ES-I3 (cell line): ENCODE data around the gene PPFIA2.

Experiments used
- H3K36me3 ChIP-seq: 2 replicates; pipeline ENCODE4 v1.6.1; 2013; ENCODE audit warnings: mild to moderate bottlenecking, low read length, control low read depth, moderate library complexity; ENCODE audit not compliant: insufficient read depth
- H3K4me1 ChIP-seq: 2 replicates; pipeline ENCODE4 v1.6.1; 2013; ENCODE audit warnings: mild to moderate bottlenecking, control low read depth, low read length; ENCODE audit not compliant: insufficient read depth
- H3K9ac ChIP-seq: 2 replicates; pipeline ENCODE4 v1.6.1; 2013; ENCODE audit warnings: low read depth, mild to moderate bottlenecking, low read length, moderate library complexity
- H3K9me3 ChIP-seq: 2 replicates; pipeline ENCODE4 v1.6.1; 2013; ENCODE audit warnings: mild to moderate bottlenecking, low read length, moderate library complexity; ENCODE audit not compliant: control insufficient read depth, insufficient read depth

Gene PPFIA2

GRCh38 chr12:81492131-81492720 is 266.9 kb downstream of the PPFIA2 start:
- H3K36me3 ChIP-seq, result no peaks in the 10 kb centered on the region
- no peak overlapping the region for H3K9ac ChIP-seq
- H3K4me1 ChIP-seq, result no peaks in the 10 kb centered on the region; the same call in 1 of the 2 replicates
- H3K9me3 ChIP-seq, result no peaks in the 10 kb centered on the region

- Histone ChIP-seq H3K9me3 (no peaks in the 10 kb centered on the region), H3K9ac (no peak overlapping the region), H3K4me1 (no peaks in the 10 kb centered on the region), H3K36me3 (no peaks in the 10 kb centered on the region)
Observed at GRCh38 chr12:81472934-81473333, 286.2 kb downstream of the PPFIA2 start.

- Histone ChIP-seq H3K4me1 (0 out of 2 replicates have a peak, but pooled peaks cover 6% of the 10 kb centered on the region), H3K9me3 (no peaks in the 10 kb centered on the region), H3K9ac (no peak overlapping the region), H3K36me3 (no peaks in the 10 kb centered on the region)
Observed at GRCh38 chr12:81470923-81471322, 288.2 kb downstream of the PPFIA2 start.

GRCh38 chr12:81468206-81468605 is 290.9 kb downstream of the PPFIA2 start:
- H3K9me3 ChIP-seq, result no peaks in the 10 kb centered on the region
- H3K9ac ChIP-seq, result no peak overlapping the region
- H3K4me1 ChIP-seq, result 0 out of 2 replicates have a peak, but pooled peaks cover 6% of the 10 kb centered on the region
- H3K36me3 ChIP-seq, result no peaks in the 10 kb centered on the region

- no peaks in the 10 kb centered on the region for H3K36me3 ChIP-seq
- no peaks in the 10 kb centered on the region for H3K9me3 ChIP-seq
- H3K9ac ChIP-seq, result no peak overlapping the region
- H3K4me1 ChIP-seq, result 0 out of 2 replicates have a peak, but pooled peaks cover 6% of the 10 kb centered on the region
Observed at GRCh38 chr12:81465876-81466275, 293.3 kb downstream of the PPFIA2 start.

GRCh38 chr12:81465191-81465590 is 294.0 kb downstream of the PPFIA2 start:
- Histone ChIP-seq H3K9me3 (no peaks in the 10 kb centered on the region), H3K4me1 (0 out of 2 replicates have a peak, but pooled peaks cover 6% of the 10 kb centered on the region), H3K36me3 (no peaks in the 10 kb centered on the region), H3K9ac (no peak overlapping the region)

- H3K4me1 ChIP-seq, result 0 out of 2 replicates have a peak, but pooled peaks cover 2% of the 10 kb centered on the region
- no peaks in the 10 kb centered on the region for H3K9me3 ChIP-seq
- no peaks in the 10 kb centered on the region for H3K36me3 ChIP-seq
- H3K9ac ChIP-seq, result no peak overlapping the region
Observed at GRCh38 chr12:81461163-81461562, 298.0 kb downstream of the PPFIA2 start.

GRCh38 chr12:81450920-81451739 is 308.0 kb downstream of the PPFIA2 start:
- Histone ChIP-seq H3K9ac (no peak overlapping the region), H3K36me3 (no peaks in the 10 kb centered on the region), H3K4me1 (no peaks in the 10 kb centered on the region), H3K9me3 (no peaks in the 10 kb centered on the region)

- Histone ChIP-seq H3K4me1 (no peaks in the 10 kb centered on the region), H3K36me3 (no peaks in the 10 kb centered on the region), H3K9me3 (no peaks in the 10 kb centered on the region), H3K9ac (no peak overlapping the region)
Observed at GRCh38 chr12:81441629-81442028, 317.5 kb downstream of the PPFIA2 start.

- no peaks in the 10 kb centered on the region for H3K4me1 ChIP-seq
- no peak overlapping the region for H3K9ac ChIP-seq
- no peaks in the 10 kb centered on the region for H3K9me3 ChIP-seq
- no peaks in the 10 kb centered on the region for H3K36me3 ChIP-seq
Observed at GRCh38 chr12:81440001-81440400, 319.1 kb downstream of the PPFIA2 start.

- Histone ChIP-seq H3K4me1 (no peaks in the 10 kb centered on the region), H3K9ac (no peak overlapping the region), H3K36me3 (no peaks in the 10 kb centered on the region), H3K9me3 (no peaks in the 10 kb centered on the region)
Observed at GRCh38 chr12:81439344-81439743, 319.8 kb downstream of the PPFIA2 start.

GRCh38 chr12:81417056-81417455 is 342.1 kb downstream of the PPFIA2 start:
- Histone ChIP-seq H3K4me1 (no peaks in the 10 kb centered on the region), H3K9me3 (peaks cover 3% of the 10 kb centered on the region; the same call in 1 of the 2 replicates), H3K36me3 (no peaks in the 10 kb centered on the region), H3K9ac (no peak overlapping the region)

GRCh38 chr12:81416571-81416970 is 342.6 kb downstream of the PPFIA2 start:
- no peaks in the 10 kb centered on the region for H3K4me1 ChIP-seq

GRCh38 chr12:81414441-81414840 is 344.7 kb downstream of the PPFIA2 start:
- Histone ChIP-seq H3K36me3 (no peaks in the 10 kb centered on the region), H3K9ac (no peak overlapping the region), H3K4me1 (0 out of 2 replicates have a peak, but pooled peaks cover 4% of the 10 kb centered on the region), H3K9me3 (no peaks in the 10 kb centered on the region)

More at GRCh38 chr12:81416571-81416970, 342.6 kb downstream of the PPFIA2 start:
- Histone ChIP-seq H3K9me3 (peaks cover 3% of the 10 kb centered on the region; the same call in 1 of the 2 replicates), H3K9ac (no peak overlapping the region), H3K36me3 (no peaks in the 10 kb centered on the region)

- Histone ChIP-seq H3K36me3 (no peaks in the 10 kb centered on the region), H3K9ac (no peak overlapping the region), H3K9me3 (no peaks in the 10 kb centered on the region), H3K4me1 (0 out of 2 replicates have a peak, but pooled peaks cover 4% of the 10 kb centered on the region)
Observed at GRCh38 chr12:81412940-81413339, 346.2 kb downstream of the PPFIA2 start.
